ENCODE measurements around the gene ZNF10.

The ZNF10 gene

GRCh38 chr12:133192847-133193246 lies 62.4 kb downstream of the ZNF10 start:
- in situ Hi-C loops (cut with HindIII; ENCODE audit: low sequenced_read_pairs): no loop called here

GRCh38 chr12:133201888-133202287 lies 71.5 kb downstream of the ZNF10 start:
- in situ Hi-C loops (cut with HindIII; ENCODE audit: low sequenced_read_pairs): no loop called here

- in situ Hi-C loops (cut with HindIII; ENCODE audit: low sequenced_read_pairs): no loop called here
Observed at GRCh38 chr12:133202493-133203343, 72.3 kb downstream of the ZNF10 start.

GRCh38 chr12:133203344-133204263 lies 73.2 kb downstream of the ZNF10 start:
- in situ Hi-C loops (cut with HindIII; ENCODE audit: low sequenced_read_pairs): no loop called here

- in situ Hi-C loops (cut with HindIII; ENCODE audit: low sequenced_read_pairs): no loop called here
Observed at GRCh38 chr12:133204264-133204603, 73.8 kb downstream of the ZNF10 start.

- in situ Hi-C loops (cut with HindIII; ENCODE audit: low sequenced_read_pairs): no loop called here
Observed at GRCh38 chr12:133206390-133206789, 76.0 kb downstream of the ZNF10 start.

Data from endothelial cell of hepatic sinusoid (primary cell).